HuH-7.5 (cell line): ENCODE data around the gene HYDIN.

Experiments used
- DNase-seq: peaks from one replicate; pipeline ENCODE4 v3.0.0; 2011; ENCODE audit warnings: low spot score

The HYDIN gene

DNA sequence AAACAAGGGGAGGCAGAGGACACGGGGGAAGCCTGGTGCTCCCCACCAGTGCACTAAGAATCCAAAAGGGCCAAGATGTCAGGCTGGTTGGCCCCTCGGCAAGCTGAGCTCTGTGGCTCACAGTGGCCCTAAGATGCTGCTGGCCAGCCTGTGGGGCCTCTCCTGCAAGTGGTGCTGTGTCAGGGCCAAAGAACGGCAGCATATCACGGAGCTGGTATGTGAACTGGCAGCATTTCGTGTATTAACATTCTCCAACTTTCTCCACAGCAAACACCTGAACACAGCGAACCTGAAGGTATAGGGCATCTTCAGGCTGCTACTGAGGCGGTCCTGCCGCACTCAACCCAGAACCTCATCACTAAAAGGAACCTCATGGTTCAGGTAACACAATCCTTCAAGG, 464.3 kb downstream of the HYDIN start:
- DNase-seq = no peak

DNA sequence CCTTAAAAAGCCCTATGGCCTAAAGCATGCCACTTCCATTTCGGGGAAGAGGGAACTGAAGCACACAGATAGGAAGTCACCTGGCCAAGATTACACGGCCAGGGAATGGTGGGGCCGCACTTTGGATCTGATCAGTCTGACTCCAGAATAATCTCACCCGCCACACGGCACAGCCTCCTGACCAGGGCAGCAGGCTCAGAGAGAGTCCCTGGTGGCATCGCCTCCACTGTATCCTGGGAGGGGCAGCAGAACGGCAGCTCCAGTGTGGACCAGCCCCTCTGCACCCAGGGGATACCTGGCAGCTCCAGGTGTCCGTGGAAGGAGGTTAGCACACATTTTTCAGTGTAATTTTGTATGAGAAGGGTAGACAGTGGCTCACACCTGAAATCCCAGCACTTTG, 465.0 kb downstream of the HYDIN start:
- DNase-seq = no peak

DNA sequence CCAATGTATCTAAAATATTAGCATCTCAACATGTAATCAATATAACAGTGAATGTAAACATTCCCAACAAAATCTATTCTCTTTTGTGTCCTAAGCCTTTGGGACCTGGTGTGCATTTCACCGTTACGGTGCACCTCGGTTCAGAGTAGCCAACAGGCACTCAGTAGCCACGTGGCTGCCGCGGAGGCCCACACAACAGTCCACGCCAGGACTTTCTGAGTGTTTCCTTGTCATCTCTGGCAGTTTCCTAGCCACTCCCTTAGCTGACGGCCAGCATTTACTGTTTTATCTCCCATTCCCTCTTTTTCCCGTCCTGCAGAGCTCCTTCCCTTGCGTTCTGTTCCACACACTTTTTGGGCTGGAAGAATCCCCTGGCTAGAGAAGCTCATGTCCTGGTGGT, 465.9 kb downstream of the HYDIN start:
- no peak for DNase-seq

DNA sequence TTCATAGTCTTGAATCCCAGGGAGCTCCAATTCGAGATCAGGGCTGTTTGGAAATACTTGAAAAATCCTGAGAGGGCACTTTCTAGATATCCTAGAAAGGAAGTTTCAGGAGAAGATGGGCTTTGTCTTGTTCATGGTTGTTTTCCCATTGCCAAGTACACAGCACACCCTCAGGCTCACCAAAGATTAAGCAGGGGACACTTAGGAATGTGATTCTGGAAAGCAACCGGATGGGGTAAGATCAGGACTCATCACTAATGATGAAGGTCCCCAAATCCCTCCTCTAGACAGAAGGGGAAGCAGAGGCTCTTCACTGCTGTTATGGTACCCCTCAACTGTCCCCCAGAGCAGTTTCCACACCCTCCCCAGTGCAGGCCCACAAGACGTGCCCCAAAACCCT, 470.3 kb downstream of the HYDIN start:
- DNase-seq = no peak

DNA sequence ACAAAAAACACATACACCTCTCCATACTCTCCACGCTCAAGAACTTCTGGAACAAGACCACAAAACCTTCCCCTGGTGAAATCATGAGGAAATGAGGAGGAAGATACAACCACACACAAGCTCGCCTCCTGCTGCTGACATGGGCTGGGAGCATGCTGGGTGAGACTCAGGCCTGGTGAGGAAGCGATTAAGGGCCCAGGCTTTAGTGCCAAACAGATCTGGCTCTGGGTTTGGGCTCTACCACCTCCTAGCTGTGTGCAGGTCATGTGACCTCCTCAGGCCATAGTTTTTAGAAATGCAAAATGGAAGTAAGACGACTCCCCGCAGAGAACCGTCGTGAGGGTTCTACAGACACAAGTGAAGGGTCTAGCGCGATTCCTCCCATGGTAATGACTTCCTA, 470.9 kb downstream of the HYDIN start:
- no peak for DNase-seq

DNA sequence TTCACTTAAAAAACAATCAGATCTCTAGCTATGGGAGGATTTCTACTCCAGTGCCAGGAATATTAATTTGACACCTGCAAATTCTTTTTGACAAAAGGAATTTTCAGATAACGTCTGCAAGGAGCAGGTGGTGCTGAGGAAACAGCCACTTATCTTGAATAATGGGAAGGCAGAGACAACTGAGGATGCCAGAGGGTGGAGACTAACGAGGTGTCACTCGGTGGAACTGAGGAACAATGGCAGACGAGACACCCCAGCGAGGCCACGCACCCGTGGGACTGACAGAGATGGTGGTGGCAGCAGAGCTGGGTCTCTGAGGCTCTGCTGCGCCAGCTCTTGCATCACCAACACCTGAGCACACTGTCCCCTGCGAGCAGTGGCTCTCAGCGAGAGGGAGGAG, 471.7 kb downstream of the HYDIN start:
- no peak for DNase-seq
